Frontal cortex (tissue), 4 donors: ENCODE measurements around the gene C3AR1. TPM values are rescaled to one million over a fixed set of nuclear protein-coding genes. Genes with fewer than 3 reads are reported as not detected.
"Not testable (repeated sequence)": the region's sequence is repeated elsewhere in the genome, so short reads cannot be mapped to it uniquely, and the experiment has no call there.

ENCODE experiments used
- DNase-seq, 2 donors: peaks; one replicate each; pipeline ENCODE4 v3.0.0; 2012; ENCODE audit warnings: low spot score in 2 of 2
- FAIRE-seq: peaks from 2 replicates; lab custom pipeline; 2012; peaks lifted over from hg19 to GRCh38; lab: Jason Lieb, UNC
- total RNA-seq: library from RNA; depleted of rRNA; stranded (reverse); fragments of >200 nt; gene quantifications from one replicate; pipeline ENCODE4 v1.2.3, GENCODE V29; 2014
- donor health status: control.
- donor health status: control.
- donor health status: control.

The C3AR1 gene
- total RNA-seq, result 1.6 TPM

- FAIRE-seq, result no peak
- no peak for DNase-seq
These were observed at the start of gene C3AR1 for GRCh38 chr12:8065991-8066594. Gene C3AR1 (minus strand): TSS chr12:8066359. CDS start chr12:8060185, 6,174 bp downstream.

DNA sequence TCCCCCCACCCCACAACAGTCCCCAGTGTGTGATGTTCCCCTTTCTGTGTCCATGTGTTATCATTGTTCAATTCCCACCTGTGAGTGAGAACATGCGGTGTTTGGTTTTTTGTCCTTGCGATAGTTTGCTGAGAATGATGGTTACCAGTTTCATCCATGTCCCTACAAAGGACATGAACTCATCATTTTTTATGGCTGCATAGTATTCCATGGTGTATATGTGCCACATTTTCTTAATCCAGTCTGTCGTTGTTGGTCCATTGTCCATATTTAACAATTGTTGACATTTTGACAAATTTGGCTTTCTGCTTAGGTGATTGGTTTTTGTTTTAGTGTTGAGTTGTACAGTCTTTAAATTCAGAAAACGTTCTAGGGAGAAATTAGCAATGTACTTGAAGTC, 47.0 kb upstream of the C3AR1 start:
- FAIRE-seq, DNase-seq: not testable (repeated sequence)

GRCh38 chr12:8108808-8109398, 42.7 kb upstream of the C3AR1 start:
- peak; percentile 94 for FAIRE-seq

GRCh38 chr12:8099235-8099634, 33.1 kb upstream of the C3AR1 start:
- FAIRE-seq (no peak), DNase-seq (no peak)

More at GRCh38 chr12:8108808-8109398, 42.7 kb upstream of the C3AR1 start:
- DNase-seq, result peak; percentile 48 to 60

- no peak for DNase-seq
- no peak for FAIRE-seq
These were observed 30.2 kb upstream of the C3AR1 start for GRCh38 chr12:8096281-8096915.

DNA sequence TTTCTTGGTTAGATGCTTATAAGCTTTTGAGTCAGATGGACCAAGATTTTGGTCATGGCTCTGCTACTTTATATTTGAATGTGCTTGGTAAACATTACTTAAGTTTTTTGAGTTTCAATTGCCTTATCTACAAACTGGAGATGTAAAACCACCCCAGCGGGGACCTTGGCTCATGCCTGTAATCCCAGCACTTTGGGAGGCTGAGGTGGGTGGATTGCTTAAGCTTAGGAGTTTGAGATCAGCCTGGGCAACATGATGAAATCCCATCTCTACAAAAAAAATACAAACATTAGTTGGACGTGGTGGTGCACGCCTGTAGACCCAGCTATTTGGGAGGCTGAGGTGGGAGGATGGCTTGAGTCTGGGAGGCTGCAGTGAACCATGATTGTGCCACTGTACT, 27.1 kb upstream of the C3AR1 start:
- FAIRE-seq (no peak), DNase-seq (no peak)

DNA sequence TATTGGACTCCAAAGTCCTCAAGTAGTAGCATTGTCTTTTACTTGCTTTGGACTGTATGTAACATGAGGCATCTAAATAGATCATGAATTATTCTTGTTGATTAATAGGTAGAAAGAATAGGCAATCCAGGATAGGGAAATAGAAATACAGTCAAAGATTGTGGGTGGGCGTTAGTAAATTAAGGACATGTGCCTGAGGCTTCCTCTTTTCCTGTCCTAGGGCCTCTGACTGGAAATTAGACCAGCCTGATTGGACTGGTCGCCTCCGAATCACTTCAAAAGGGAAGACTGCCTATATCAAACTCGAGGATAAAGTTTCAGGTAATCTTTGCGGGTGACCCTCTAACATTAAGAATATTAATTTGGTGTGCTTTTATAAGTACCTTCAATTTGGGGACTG, 23.6 kb upstream of the C3AR1 start:
- FAIRE-seq (no peak), DNase-seq (no peak)

DNA sequence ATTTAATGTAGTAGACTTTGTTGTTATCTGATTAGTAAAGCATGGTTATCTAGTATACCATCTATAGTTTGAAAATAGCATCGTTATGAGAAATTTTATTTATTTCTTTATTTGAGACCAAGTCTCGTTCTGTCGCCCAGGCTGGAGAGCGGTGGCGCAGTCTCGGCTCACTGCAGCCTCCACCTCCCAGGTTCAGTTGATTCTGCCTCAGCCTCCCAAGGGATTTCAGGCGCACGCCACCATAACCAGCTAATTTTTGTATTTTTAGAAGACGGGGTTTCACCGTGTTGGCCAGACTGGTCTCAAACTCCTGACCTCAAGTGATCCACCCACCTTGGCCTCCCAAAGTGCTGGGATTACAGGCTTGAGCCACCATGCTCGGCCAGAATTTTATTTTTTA, 23.1 kb upstream of the C3AR1 start:
- not testable (repeated sequence) for DNase-seq, FAIRE-seq

- DNase-seq, result no peak
- FAIRE-seq, result no peak
These were observed 22.4 kb upstream of the C3AR1 start for GRCh38 chr12:8088574-8088973.

DNA sequence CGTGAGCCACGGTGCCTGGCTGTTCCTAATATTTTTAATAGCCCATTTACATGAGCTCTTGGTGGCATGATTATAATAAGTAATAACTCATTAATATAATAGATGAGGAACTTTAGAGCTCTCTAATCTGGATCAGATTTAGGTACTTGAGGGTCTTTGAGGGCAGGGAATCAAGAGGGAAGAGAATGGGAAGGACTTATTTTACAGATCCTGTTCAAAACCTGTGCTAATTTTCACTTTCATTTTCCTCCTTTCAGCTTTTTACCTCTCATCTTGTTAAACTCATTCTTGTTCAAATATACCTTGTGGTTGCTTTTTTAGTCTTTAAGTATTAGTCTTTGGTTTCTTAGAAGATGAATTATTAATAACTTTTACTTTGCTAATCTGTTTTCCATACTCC, 21.5 kb upstream of the C3AR1 start:
- no peak for FAIRE-seq
- no peak for DNase-seq

- DNase-seq, FAIRE-seq: not testable (repeated sequence)
These were observed 18.2 kb upstream of the C3AR1 start for GRCh38 chr12:8084351-8084750.

DNA sequence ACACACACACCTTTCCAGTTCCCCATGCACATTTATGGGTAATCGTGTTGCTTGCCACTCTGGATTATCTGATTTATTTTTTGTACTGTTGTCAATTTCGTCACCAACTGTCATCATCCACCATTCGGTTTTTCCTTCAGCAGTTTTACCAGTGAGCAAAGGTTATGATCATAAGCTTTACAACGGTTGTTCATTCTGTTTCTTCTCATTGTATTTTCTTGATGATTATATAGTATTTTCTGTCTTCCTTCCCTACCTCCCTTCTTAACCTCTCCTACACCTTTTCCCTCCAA, 16.6 kb upstream of the C3AR1 start:
- DNase-seq, result no peak
- FAIRE-seq, result no peak

DNA sequence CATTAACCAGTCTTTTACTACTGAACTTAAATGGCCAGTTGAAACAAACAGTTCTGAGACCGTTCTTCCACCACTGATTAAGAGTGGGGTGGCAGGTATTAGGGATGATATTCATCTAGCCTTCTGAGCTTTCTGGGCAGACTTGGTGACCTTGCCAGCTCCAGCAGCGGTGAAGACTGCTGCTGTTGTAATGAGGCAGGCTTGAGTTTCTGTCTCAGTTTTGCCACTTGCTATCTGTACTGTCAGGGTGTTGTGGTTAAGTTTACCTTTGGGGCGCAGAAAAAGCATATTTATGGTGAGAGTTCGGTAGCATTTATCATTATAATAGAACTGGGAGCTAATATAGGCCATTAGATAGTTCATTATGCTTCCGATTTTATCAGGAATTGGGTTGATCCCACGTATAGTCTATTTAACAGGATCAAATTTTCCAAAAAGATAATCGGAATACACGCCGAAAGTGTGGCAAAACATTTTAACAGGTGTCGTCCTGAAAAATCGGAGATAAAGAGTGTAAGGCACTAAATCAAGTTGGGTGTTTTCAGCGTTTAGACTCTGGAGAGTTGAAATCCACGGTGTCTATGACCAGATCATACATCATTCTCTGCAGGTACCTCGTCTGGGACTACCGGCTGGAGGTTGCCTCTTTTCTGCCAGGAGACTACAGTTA, 15.2 kb upstream of the C3AR1 start:
- FAIRE-seq, result no peak

DNA sequence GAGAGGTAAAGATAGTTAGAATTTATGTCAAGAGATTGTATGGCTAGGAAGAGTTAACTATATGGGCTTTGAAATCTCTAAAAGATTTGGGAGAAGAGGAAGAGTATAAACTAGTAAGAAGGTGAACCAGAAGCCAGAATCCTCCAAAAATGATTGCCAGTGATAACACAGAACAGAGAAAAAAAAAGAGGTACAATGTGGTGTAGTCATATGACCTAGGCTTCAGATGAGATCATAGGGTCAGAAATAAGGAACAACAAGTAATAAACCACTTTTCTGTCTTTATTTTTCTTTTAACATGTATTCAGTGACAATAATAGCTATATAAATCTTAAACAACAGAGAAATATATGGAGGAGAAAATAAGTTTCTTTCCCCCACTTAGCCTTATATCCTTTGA, 14.0 kb upstream of the C3AR1 start:
- no peak for FAIRE-seq

More for the DNA sequence above, 15.2 kb upstream of the C3AR1 start:
- no peak for DNase-seq

GRCh38 chr12:8078916-8079315, 12.8 kb upstream of the C3AR1 start:
- FAIRE-seq (no peak), DNase-seq (no peak)

More for the DNA sequence above, 14.0 kb upstream of the C3AR1 start:
- no peak for DNase-seq

DNA sequence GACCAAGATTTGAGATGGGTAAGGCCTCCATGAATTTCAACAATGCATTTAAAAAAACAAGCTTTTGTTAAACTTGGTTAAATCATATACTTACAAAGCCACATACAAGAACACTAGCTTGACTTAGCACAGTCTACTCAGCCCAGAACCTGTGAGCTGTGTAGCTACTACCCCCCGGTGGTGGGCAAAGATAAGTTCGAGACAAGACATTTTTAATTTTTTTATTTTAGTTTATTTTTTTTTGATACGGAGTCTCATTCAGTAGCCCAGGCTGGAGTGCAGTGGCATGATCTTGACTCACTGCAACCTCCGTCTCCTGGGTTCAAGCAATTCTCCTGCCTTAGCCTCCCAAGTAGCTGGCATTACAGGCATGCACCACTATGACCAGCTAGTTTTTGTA, 12.2 kb upstream of the C3AR1 start:
- FAIRE-seq (no peak), DNase-seq (no peak)

- FAIRE-seq (no peak), DNase-seq (no peak)
These were observed 11.0 kb upstream of the C3AR1 start for GRCh38 chr12:8077207-8077606.

DNA sequence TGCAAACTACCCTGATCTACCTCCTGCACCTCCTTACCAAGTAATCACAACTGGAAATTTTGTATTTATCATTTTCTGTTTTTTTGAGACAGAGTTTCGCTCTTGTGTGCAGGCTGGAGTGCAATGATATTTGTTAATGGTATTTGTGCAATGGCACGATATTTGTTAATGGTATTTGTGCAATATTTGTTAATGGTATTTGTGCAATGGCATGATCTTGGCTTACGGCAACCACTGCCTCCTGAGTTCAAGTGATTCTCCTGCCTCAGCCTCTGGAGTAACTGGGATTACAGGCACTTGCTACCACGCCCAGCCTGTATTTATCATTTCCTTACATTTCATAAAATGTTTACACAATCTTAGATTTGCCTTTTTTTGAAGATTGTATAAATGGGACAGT, 10.2 kb upstream of the C3AR1 start:
- no peak for FAIRE-seq
- DNase-seq, result no peak

DNA sequence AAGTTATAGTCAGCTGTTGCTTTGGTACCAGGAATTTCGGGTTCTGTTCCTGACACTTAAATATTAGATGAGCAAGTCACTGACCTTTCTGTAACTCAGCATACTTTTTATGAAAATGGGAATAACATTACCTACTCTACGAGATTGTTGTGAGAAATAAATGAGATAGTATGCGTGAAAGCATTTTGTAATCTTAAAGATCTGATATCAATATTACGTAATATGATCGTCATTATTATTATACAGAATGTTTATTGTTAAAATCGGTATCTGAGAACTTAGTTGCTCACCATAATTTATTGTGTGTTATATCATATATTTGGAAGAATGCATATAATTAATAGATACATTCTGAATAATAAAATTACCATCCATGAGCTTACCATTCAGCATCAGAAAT, 9.8 kb upstream of the C3AR1 start:
- no peak for DNase-seq
- FAIRE-seq, result peak; percentile 10

GRCh38 chr12:8071820-8072219, 5.7 kb upstream of the C3AR1 start:
- not testable (repeated sequence) for FAIRE-seq, DNase-seq

GRCh38 chr12:8069582-8069981, 3.4 kb upstream of the C3AR1 start:
- DNase-seq (no peak), FAIRE-seq (no peak)
